Memory B cell (primary cell): ENCODE results near the gene DIRAS1.
"Not testable (repeated sequence)": the region's sequence is repeated elsewhere in the genome, so short reads cannot be mapped to it uniquely, and the experiment has no call there.

Experiments
- ATAC-seq: fragments of 150-1000 bp; cut with Tn5 transposase; 2 replicates; pipeline ENCODE4 v1.10.0; 2021; ENCODE audit warnings: low read depth, mild to moderate bottlenecking, moderate library complexity
- DNase-seq, 2 donors: peaks; one replicate each; pipeline ENCODE4 v3.0.0; 2022; ENCODE audit warnings: low spot score in 2 of 2
- H3K27ac Mint-ChIP-seq: one replicate; pipeline ENCODE4 v1.8.0; 2022; ENCODE audit warnings: mild to moderate bottlenecking, moderate library complexity, mixed read lengths
- H3K27me3 Mint-ChIP-seq: one replicate; pipeline ENCODE4 v1.8.0; 2022; ENCODE audit warnings: mixed read lengths
- H3K36me3 Mint-ChIP-seq: one replicate; pipeline ENCODE4 v1.8.0; 2022; ENCODE audit warnings: mild to moderate bottlenecking, mixed read lengths
- H3K4me1 Mint-ChIP-seq: one replicate; pipeline ENCODE4 v1.8.0; 2022; ENCODE audit warnings: mixed read lengths
- H3K4me3 Mint-ChIP-seq: one replicate; pipeline ENCODE4 v1.8.0; 2022; ENCODE audit warnings: mild to moderate bottlenecking, moderate library complexity, mixed read lengths
- H3K9me3 Mint-ChIP-seq: one replicate; pipeline ENCODE4 v1.8.0; 2022; ENCODE audit warnings: mixed read lengths

Gene DIRAS1

DNA sequence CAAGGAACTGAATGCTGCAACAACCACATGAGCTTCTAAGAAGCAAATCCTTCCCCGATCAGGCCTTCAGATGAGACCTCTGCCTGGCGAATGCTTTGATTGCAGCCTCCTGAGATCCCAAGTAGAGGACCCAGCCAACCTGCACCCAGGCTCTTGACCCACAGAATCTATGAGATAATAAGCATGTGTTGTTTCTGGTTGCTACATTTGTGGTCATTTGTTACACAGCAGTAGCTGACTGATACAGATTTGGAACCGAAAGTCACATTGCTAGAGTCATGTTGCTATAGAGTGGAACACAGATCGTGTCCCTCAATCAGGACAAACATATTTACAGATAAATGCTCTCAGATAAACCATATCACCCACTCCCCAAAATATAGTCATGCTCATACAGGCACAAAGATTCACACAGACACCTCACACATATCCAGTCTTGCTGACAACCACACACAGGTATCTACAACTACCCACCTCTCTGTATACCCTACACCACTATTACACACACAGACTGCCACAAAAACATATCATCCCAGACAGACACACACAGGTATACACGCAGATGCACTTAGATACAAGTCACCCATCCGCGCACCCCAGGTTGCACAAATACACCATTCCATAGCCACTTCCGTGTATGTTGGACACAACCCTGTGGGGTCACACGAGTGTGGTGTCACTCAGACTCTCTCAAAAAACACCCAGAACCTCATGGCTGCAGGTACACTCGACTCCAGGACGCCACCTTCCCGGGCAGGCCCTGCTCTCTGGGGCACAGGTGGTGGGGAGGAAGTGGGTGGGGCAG is 5.5 kb downstream of the DIRAS1 start:
- no peak overlapping the region for H3K4me3 Mint-ChIP-seq
- DNase-seq, result no peak
- H3K27ac Mint-ChIP-seq, result peak overlapping the region; percentile 52
- ATAC-seq, result no peak
- H3K9me3 Mint-ChIP-seq, result peaks cover 7% of the 10 kb centered on the region
- peaks cover 41% of the 10 kb centered on the region for H3K4me1 Mint-ChIP-seq
- H3K36me3 Mint-ChIP-seq, result peaks cover 7% of the 10 kb centered on the region
- no peaks in the 10 kb centered on the region for H3K27me3 Mint-ChIP-seq

- Mint-ChIP-seq H3K27ac (peak overlapping the region; percentile 52), H3K4me1 (peaks cover 40% of the 10 kb centered on the region), H3K4me3 (no peak overlapping the region), H3K27me3 (no peaks in the 10 kb centered on the region), H3K36me3 (peaks cover 7% of the 10 kb centered on the region), H3K9me3 (peaks cover 7% of the 10 kb centered on the region)
- ATAC-seq (no peak), DNase-seq (no peak)
Observed at GRCh38 chr19:2714531-2715269, 6.5 kb downstream of the DIRAS1 start.

GRCh38 chr19:2714102-2714501 is 7.1 kb downstream of the DIRAS1 start:
- not testable (repeated sequence) for H3K36me3 Mint-ChIP-seq, DNase-seq, H3K27ac Mint-ChIP-seq, H3K9me3 Mint-ChIP-seq, H3K4me3 Mint-ChIP-seq, ATAC-seq, H3K27me3 Mint-ChIP-seq
- H3K4me1 Mint-ChIP-seq, result peaks cover 37% of the 10 kb centered on the region

GRCh38 chr19:2713170-2713569 is 8.0 kb downstream of the DIRAS1 start:
- H3K4me3 Mint-ChIP-seq, DNase-seq, ATAC-seq, H3K9me3 Mint-ChIP-seq, H3K27me3 Mint-ChIP-seq, H3K36me3 Mint-ChIP-seq: not testable (repeated sequence)
- peaks cover 37% of the 10 kb centered on the region for H3K4me1 Mint-ChIP-seq
- H3K27ac Mint-ChIP-seq, result peak overlapping the region; percentile 99

- DNase-seq (no peak), ATAC-seq (no peak)
- peaks cover 7% of the 10 kb centered on the region for H3K36me3 Mint-ChIP-seq
- H3K27me3 Mint-ChIP-seq, result no peaks in the 10 kb centered on the region
- H3K4me3 Mint-ChIP-seq, result peak overlapping the region; percentile 80
- H3K4me1 Mint-ChIP-seq, result peaks cover 35% of the 10 kb centered on the region
- H3K27ac Mint-ChIP-seq, result peak overlapping the region; percentile 99
- H3K9me3 Mint-ChIP-seq, result peaks cover 7% of the 10 kb centered on the region
Observed at GRCh38 chr19:2711875-2712205, 9.3 kb downstream of the DIRAS1 start.

GRCh38 chr19:2711172-2711874 is 9.8 kb downstream of the DIRAS1 start:
- peaks cover 7% of the 10 kb centered on the region for H3K9me3 Mint-ChIP-seq
- DNase-seq (no peak), ATAC-seq (peak; percentile 45)
- peaks cover 32% of the 10 kb centered on the region for H3K4me1 Mint-ChIP-seq
- H3K27ac Mint-ChIP-seq, result peak overlapping the region; percentile 99
- H3K4me3 Mint-ChIP-seq, result peak overlapping the region; percentile 80
- H3K27me3 Mint-ChIP-seq, result no peaks in the 10 kb centered on the region
- H3K36me3 Mint-ChIP-seq, result peaks cover 7% of the 10 kb centered on the region

- peaks cover 21% of the 10 kb centered on the region for H3K4me1 Mint-ChIP-seq
- peaks cover 8% of the 10 kb centered on the region for H3K36me3 Mint-ChIP-seq
- H3K27me3 Mint-ChIP-seq, result no peaks in the 10 kb centered on the region
- no peak for ATAC-seq
- DNase-seq, result no peak
- no peaks in the 10 kb centered on the region for H3K9me3 Mint-ChIP-seq
- H3K4me3 Mint-ChIP-seq, result no peak overlapping the region
- peak overlapping the region; percentile 52 for H3K27ac Mint-ChIP-seq
Observed at GRCh38 chr19:2706251-2706650, 14.9 kb downstream of the DIRAS1 start.

DNA sequence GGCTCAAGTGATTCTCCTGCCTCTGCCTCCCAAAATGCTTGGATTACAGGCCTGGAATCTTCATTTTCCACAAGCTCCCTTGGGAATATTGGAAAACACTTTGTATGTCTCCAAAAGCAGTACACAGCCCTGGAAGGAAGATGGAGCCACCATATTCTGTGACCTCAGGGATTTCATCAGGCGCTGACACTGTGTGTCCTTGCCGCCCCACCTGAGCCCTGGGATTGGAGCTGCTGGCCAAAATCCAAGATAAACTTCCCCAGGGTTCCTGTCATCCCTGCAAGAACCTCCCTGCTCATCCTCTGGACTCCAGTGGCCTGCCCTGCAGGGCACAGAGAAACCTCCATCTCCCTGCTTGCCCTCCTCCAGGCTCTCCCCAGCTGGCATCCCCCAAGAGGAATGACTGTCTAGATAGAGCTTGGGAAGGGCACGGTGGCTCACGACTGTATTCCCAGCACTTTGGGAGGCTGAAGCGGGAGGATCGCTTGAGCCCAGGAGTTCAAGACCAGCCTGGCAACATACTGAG is 17.4 kb downstream of the DIRAS1 start:
- Mint-ChIP-seq H3K27ac (peak overlapping the region; percentile 98), H3K36me3 (peaks cover 15% of the 10 kb centered on the region), H3K27me3 (no peaks in the 10 kb centered on the region), H3K9me3 (no peaks in the 10 kb centered on the region), H3K4me1 (peaks cover 28% of the 10 kb centered on the region), H3K4me3 (no peak overlapping the region)
- ATAC-seq (no peak), DNase-seq (no peak)

- peaks cover 33% of the 10 kb centered on the region for H3K4me1 Mint-ChIP-seq
Observed at GRCh38 chr19:2703077-2703437, 18.1 kb downstream of the DIRAS1 start.

GRCh38 chr19:2702170-2703076 is 18.7 kb downstream of the DIRAS1 start, which contains the start of gene GNG7:
Gene GNG7, minus strand, starts transcription at chr19:2702694. Its CDS starts 182,006 bp downstream, at chr19:2520688.
- peak; percentile 97 to 99 for DNase-seq
- H3K4me1 Mint-ChIP-seq, result peaks cover 34% of the 10 kb centered on the region
- H3K9me3 Mint-ChIP-seq, result no peaks in the 10 kb centered on the region
- peaks cover 17% of the 10 kb centered on the region for H3K36me3 Mint-ChIP-seq
- peak; percentile 83 for ATAC-seq
- peak within 1 kb of the TSS; percentile 97 for H3K4me3 Mint-ChIP-seq
- H3K27ac Mint-ChIP-seq, result peak within 1 kb of the TSS; percentile 98
- H3K27me3 Mint-ChIP-seq, result no peaks in the 10 kb centered on the region

More at GRCh38 chr19:2703077-2703437, 18.1 kb downstream of the DIRAS1 start:
- no peak for ATAC-seq
- Mint-ChIP-seq H3K9me3 (no peaks in the 10 kb centered on the region), H3K36me3 (peaks cover 17% of the 10 kb centered on the region), H3K4me3 (peak overlapping the region; percentile 63), H3K27me3 (no peaks in the 10 kb centered on the region), H3K27ac (peak overlapping the region; percentile 98)
- no peak for DNase-seq

DNA sequence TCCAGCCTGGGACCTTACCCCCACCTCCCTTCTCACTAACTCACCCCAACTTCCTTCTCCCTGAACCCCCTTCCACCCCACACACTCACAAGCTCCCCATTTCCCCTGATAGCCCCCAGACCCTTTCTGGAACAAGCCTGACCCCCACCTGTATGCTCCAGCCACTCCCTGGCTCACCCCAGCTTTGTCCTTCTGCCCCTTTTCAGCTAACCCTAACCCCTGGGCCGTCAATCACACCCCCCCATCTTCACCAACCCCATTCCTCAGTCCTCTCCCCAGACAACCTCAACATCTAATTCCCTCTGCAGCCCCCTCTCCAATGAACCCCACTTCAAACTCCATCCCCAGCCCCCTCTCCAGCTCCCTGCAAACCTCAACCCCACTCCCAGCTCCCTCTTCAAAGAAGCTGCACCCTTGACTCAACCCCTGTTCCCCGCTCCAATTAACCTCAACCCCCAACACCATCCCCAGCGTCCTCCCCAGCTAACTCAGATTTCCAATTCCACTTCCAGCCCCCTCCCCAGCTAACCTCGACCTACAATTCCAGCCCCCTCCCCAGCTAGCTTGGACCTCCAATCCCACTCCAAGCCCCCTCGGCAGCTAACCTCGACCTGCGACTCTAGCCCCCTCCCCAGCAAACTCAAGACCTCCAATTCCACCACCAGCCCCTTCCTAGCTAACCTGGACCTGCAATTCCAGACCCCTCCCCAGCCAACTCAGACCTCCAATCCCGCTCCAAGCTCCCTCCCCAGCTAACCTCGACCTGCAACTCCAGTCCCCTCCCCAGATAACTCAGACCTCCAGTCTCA is 19.6 kb downstream of the DIRAS1 start:
- no peaks in the 10 kb centered on the region for H3K9me3 Mint-ChIP-seq
- no peaks in the 10 kb centered on the region for H3K27me3 Mint-ChIP-seq
- peaks cover 39% of the 10 kb centered on the region for H3K4me1 Mint-ChIP-seq
- DNase-seq, result no peak
- no peak for ATAC-seq
- H3K27ac Mint-ChIP-seq, result peak overlapping the region; percentile 98
- peaks cover 20% of the 10 kb centered on the region for H3K36me3 Mint-ChIP-seq
- H3K4me3 Mint-ChIP-seq, result peak overlapping the region; percentile 97

DNA sequence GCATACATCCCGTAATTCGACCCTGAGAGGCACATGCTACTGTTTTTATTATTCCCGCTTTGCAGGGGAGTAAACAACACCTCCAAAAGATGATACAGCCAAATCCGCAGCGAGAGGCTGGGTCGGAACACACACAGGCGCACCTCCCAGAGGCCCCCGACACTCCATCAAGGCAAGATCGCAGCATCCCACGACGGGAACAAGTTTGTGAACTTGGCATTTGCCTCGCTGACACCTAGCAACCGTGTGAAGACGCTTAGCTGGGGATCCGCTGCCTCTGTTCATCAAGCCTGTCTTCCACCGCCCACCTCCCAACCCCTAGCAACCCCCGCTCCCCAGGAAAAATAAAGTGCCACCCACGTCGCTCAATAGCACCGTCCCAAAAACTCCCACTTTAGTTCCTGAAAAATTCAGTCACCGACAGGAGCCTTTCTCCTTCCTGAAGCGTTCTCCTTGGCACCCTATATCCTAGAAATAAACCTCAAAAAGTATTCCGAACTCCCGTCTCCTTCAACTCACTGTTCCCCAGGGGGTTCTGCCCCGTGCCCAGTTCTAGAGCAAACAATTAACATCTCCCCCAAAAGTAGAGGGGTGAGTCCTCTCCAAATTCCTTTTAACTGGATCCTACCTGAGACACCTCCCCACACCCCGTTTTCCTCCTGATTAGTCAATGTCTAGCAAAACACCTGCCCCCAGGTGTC is 20.4 kb downstream of the DIRAS1 start:
- ATAC-seq (no peak), DNase-seq (no peak)
- Mint-ChIP-seq H3K27ac (peak overlapping the region; percentile 98), H3K36me3 (peaks cover 27% of the 10 kb centered on the region), H3K4me3 (peak overlapping the region; percentile 97), H3K4me1 (peaks cover 47% of the 10 kb centered on the region), H3K27me3 (no peaks in the 10 kb centered on the region), H3K9me3 (no peaks in the 10 kb centered on the region)
